Left lung (tissue), 10 donors: Measurements from ENCODE around the gene KCNIP4. TPM values are rescaled to one million over a fixed set of nuclear protein-coding genes. Genes with fewer than 3 reads are reported as not detected.

Experiments used
- ATAC-seq: fragments of 200-7000 bp; cut with Tn5 transposase; one replicate; pipeline ENCODE4 v1.9.1; 2020; ENCODE audit warnings: moderate library complexity
- DNase-seq, 4 donors: peaks; one replicate each; pipeline ENCODE4 v3.0.0-alpha.2; 2013 to 2020
- H3K27ac ChIP-seq, 2 donors: fragments of 200-600 bp; sonication (generic) in 1 of 2; one replicate each; pipeline versions ENCODE4 v1.5.0 to v1.8.0; 2020 to 2021
- H3K27me3 ChIP-seq, 2 donors: fragments of 200-600 bp; sonication (generic) in 1 of 2; one replicate each; pipeline versions ENCODE4 v1.5.0 to v1.8.0; 2020 to 2021
- H3K36me3 ChIP-seq, 2 donors: fragments of 200-600 bp; sonication (generic) in 1 of 2; one replicate each; pipeline versions ENCODE4 v1.5.0 to v1.8.0; 2020 to 2021
- H3K4me1 ChIP-seq, 2 donors: fragments of 200-600 bp; one replicate each; pipeline ENCODE4 v1.8.0; 2021
- H3K4me3 ChIP-seq, 2 donors: fragments of 200-600 bp; sonication (generic) in 1 of 2; one replicate each; pipeline versions ENCODE4 v1.5.0 to v1.8.0; 2020 to 2021; ENCODE audit warnings: mild to moderate bottlenecking in 1 of 2
- H3K9me3 ChIP-seq, 2 donors: fragments of 200-600 bp; sonication (generic) in 1 of 2; one replicate each; pipeline versions ENCODE4 v1.5.0 to v1.8.0; 2020 to 2021
- CTCF ChIP-seq, 2 donors: fragments of 200-600 bp; sonication (generic) in 1 of 2; IDR thresholded peaks; one replicate each; pipeline versions ENCODE4 v1.5.0 to v1.8.0; 2021; ENCODE audit warnings: antibody characterized with exemption in 2 of 2
- intact Hi-C, 2 donors: fragments of 100-400 bp; cut with DNase I; formaldehyde crosslinking; loops; one replicate each; pipeline versions ENCODE4 v1.11.2 to v1.14.2; 2022
- polyA plus RNA-seq, 6 donors: library from polyadenylated mRNA; unstranded; fragments of 120-200 nt; gene quantifications; one replicate each; pipeline ENCODE4 v1.2.1, GENCODE V29; 2013; ENCODE audit not compliant: insufficient read length in 6 of 6
- total RNA-seq, 2 donors: library from RNA; stranded (reverse); fragmentation: NEBNext Ultra II Directional; extraction: Animal tissue kit (Norgen Biotek cat#: 25700); gene quantifications; one replicate each; pipeline ENCODE4 v1.2.1, GENCODE V29; 2021
- donor health status: DM: no; HTN: yes; CAD: no.
- donor health status: DM: no; HTN: no; CAD: no.

The KCNIP4 gene
- total and polyA plus RNA-seq, 8 donors = 2.8 to 5.4 (median 4.9) TPM; not detected in 2

GRCh38 chr4:20883677-20884076, 1064.9 kb downstream of the KCNIP4 start:
- Histone ChIP-seq H3K4me1 (no peaks in the 10 kb centered on the region), H3K36me3 (no peaks in the 10 kb centered on the region), H3K9me3 (no peaks in the 10 kb centered on the region), H3K27ac (no peak overlapping the region), H3K27me3 (no peaks in the 10 kb centered on the region), H3K4me3 (no peak overlapping the region)
- DNase-seq = no peak
- no peak for ATAC-seq
- TF ChIP-seq CTCF (IDR thresholded peaks at IDR 0.05) = no peak
- intact Hi-C loops = no loop called here

GRCh38 chr4:20883231-20883630, 1065.3 kb downstream of the KCNIP4 start:
- ATAC-seq (no peak), DNase-seq (no peak)
- Histone ChIP-seq H3K4me3 (no peak overlapping the region), H3K27me3 (no peaks in the 10 kb centered on the region), H3K9me3 (no peaks in the 10 kb centered on the region), H3K27ac (no peak overlapping the region), H3K36me3 (no peaks in the 10 kb centered on the region), H3K4me1 (no peaks in the 10 kb centered on the region)
- TF ChIP-seq CTCF (IDR thresholded peaks at IDR 0.05) = no peak
- intact Hi-C loops = no loop called here

- intact Hi-C loops = no loop called here
- Histone ChIP-seq H3K4me1 (no peaks in the 10 kb centered on the region), H3K4me3 (no peak overlapping the region), H3K9me3 (no peaks in the 10 kb centered on the region), H3K36me3 (no peaks in the 10 kb centered on the region), H3K27me3 (no peaks in the 10 kb centered on the region), H3K27ac (no peak overlapping the region)
- no peak for TF ChIP-seq CTCF (IDR thresholded peaks at IDR 0.05)
- DNase-seq (no peak), ATAC-seq (no peak)
Measured at GRCh38 chr4:20882500-20882899, 1066.1 kb downstream of the KCNIP4 start.

- ATAC-seq (no peak), DNase-seq (no peak)
- no peak overlapping the region for H3K27ac ChIP-seq
- no peak for TF ChIP-seq CTCF (IDR thresholded peaks at IDR 0.05)
- no peak overlapping the region for H3K4me3 ChIP-seq
- H3K36me3 ChIP-seq = no peaks in the 10 kb centered on the region
- intact Hi-C loops = no loop called here
- H3K9me3 ChIP-seq = no peaks in the 10 kb centered on the region
- no peaks in the 10 kb centered on the region for H3K27me3 ChIP-seq
- H3K4me1 ChIP-seq = no peaks in the 10 kb centered on the region
Measured at GRCh38 chr4:20881658-20882057, 1066.9 kb downstream of the KCNIP4 start.

- intact Hi-C loops = no loop called here
- Histone ChIP-seq H3K4me3 (no peak overlapping the region), H3K36me3 (no peaks in the 10 kb centered on the region), H3K4me1 (no peaks in the 10 kb centered on the region), H3K27me3 (no peaks in the 10 kb centered on the region), H3K27ac (no peak overlapping the region), H3K9me3 (no peaks in the 10 kb centered on the region)
- TF ChIP-seq CTCF (IDR thresholded peaks at IDR 0.05) = no peak
- DNase-seq (no peak), ATAC-seq (no peak)
Measured at GRCh38 chr4:20878806-20879205, 1069.8 kb downstream of the KCNIP4 start.
